ENCODE measurements around the gene TAX1BP1. TPM values are rescaled to one million over a fixed set of nuclear protein-coding genes. Genes with fewer than 3 reads are reported as not detected.
A peak's percentile ranks its signal among the peaks of the same experiment; 100 is the strongest.

Gene TAX1BP1
- total RNA-seq, 6 experiments from 2014 or later: 39.2 to 63.8 (median 47.4) TPM

DNA sequence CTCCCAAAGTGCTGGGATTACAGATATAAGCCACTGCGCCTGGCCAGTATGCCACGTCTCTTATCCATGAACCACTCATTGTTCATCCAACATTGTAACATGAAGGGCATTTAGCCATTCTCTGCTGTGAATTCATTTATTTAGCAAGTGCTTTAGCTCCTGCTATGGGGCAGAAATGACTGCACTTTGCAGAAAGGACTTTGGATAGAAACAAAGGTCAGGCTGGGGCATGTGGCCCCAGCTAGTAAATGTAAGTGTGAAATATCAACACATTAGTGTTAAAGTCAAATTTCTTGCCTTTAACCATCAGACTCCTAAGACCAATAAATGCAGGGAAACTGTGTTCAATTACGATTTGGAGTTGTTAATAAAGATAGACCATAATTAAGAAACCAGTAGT, 27.7 kb upstream of the TAX1BP1 start:
- TF ChIP-seq CTCF (IDR thresholded peaks at IDR 0.05): no peak
- TF ChIP-seq POLR2A (IDR thresholded peaks at IDR 0.05): no peak
- H3K27ac ChIP-seq: no peak overlapping the region
- H3K27me3 ChIP-seq: no peaks in the 10 kb centered on the region
- H3K4me3 ChIP-seq: no peak overlapping the region
- H3K4me1 ChIP-seq: no peaks in the 10 kb centered on the region
- intact Hi-C loops (cut with DNase I): no loop called here
- H3K9me3 ChIP-seq: no peaks in the 10 kb centered on the region
- DNase-seq: no peak
- ATAC-seq: no peak
- WGBS (ENCODE audit: insufficient coverage, low coverage, low lambda C conversion rate, missing lambda C conversion rate): 79% methylated on average over 3 of the region's 3 CpGs
- no peaks in the 10 kb centered on the region for H3K36me3 ChIP-seq

GRCh38 chr7:27714831-27715444, 25.0 kb upstream of the TAX1BP1 start:
- TF ChIP-seq POLR2A (IDR thresholded peaks at IDR 0.05) (no peak), CTCF (IDR thresholded peaks at IDR 0.05) (no peak)
- no peaks in the 10 kb centered on the region for H3K4me1 ChIP-seq
- no peaks in the 10 kb centered on the region for H3K9me3 ChIP-seq
- intact Hi-C loops (cut with DNase I): no loop called here
- DNase-seq: no peak
- H3K4me3 ChIP-seq: no peak overlapping the region
- H3K36me3 ChIP-seq: no peaks in the 10 kb centered on the region
- H3K27ac ChIP-seq: no peak overlapping the region
- no peaks in the 10 kb centered on the region for H3K27me3 ChIP-seq
- ATAC-seq: no peak
- WGBS (ENCODE audit: insufficient coverage, low coverage, low lambda C conversion rate, missing lambda C conversion rate): 68% methylated on average over 2 of the region's 4 CpGs

DNA sequence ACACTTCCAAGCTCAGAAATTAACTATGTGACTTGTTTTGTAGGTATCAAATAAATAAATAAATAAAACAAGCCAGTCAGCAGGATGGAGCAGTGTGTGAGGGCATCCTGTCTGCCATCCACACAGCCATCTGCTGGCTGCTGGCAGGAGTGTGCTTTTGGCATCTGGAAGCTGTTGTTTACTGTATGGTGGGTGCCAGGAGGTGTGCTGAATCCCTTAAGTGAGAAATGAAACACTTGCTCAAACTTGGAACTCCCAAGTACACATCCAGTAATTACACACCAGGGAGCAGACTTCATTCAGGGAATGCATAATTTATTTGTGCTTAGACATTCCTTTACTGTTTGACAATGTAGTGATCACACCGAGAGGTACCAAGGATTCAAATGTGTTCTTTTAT, 16.9 kb upstream of the TAX1BP1 start:
- Histone ChIP-seq H3K4me3 (no peak overlapping the region), H3K36me3 (no peaks in the 10 kb centered on the region), H3K9me3 (no peaks in the 10 kb centered on the region), H3K27me3 (no peaks in the 10 kb centered on the region), H3K27ac (no peak overlapping the region), H3K4me1 (no peaks in the 10 kb centered on the region)
- intact Hi-C loops (cut with DNase I): no loop called here
- ATAC-seq (peak; percentile 80 to 92 (median 84)), DNase-seq (peak in 1 of 3 donors; percentile 28)
- WGBS (ENCODE audit: insufficient coverage, low coverage, low lambda C conversion rate, missing lambda C conversion rate): 100% methylated on average over 1 of the region's 1 CpG
- TF ChIP-seq POLR2A (IDR thresholded peaks at IDR 0.05) (no peak), CTCF (IDR thresholded peaks at IDR 0.05) (peak in 3 of 4 donors; percentile 19 to 30 (median 28))

DNA sequence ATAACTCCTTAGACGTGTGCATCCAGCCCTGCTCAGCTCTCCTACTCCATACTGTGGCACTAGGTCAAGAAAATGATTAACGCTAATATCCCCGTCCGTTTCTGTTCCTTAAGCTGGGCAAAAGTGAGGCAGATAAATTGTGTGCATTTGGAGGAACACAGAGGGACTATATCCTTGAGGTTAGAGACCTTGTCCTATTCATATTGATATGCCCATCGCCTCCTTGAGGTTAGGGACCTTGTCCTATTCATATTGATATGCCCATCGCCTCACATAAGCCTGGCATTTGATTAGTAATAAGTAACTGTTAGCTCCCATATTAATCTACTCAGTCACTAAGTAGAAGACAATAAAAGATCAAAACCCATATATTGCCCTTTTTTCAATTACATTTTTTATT, 12.9 kb upstream of the TAX1BP1 start:
- no peak for ATAC-seq
- Histone ChIP-seq H3K27ac (no peak overlapping the region), H3K36me3 (no peaks in the 10 kb centered on the region), H3K9me3 (no peaks in the 10 kb centered on the region), H3K4me3 (no peak overlapping the region), H3K4me1 (no peaks in the 10 kb centered on the region), H3K27me3 (no peaks in the 10 kb centered on the region)
- intact Hi-C loops (cut with DNase I): no loop called here
- TF ChIP-seq CTCF (IDR thresholded peaks at IDR 0.05): no peak
- no peak for TF ChIP-seq POLR2A (IDR thresholded peaks at IDR 0.05)
- 89% methylated on average over 6 of the region's 6 CpGs for WGBS (ENCODE audit: insufficient coverage, low coverage, low lambda C conversion rate, missing lambda C conversion rate)
- no peak for DNase-seq
